ENCODE measurements around the gene LARGE1.
"Not testable (repeated sequence)": the region's sequence is repeated elsewhere in the genome, so short reads cannot be mapped to it uniquely, and the experiment has no call there.

Gene LARGE1

DNA sequence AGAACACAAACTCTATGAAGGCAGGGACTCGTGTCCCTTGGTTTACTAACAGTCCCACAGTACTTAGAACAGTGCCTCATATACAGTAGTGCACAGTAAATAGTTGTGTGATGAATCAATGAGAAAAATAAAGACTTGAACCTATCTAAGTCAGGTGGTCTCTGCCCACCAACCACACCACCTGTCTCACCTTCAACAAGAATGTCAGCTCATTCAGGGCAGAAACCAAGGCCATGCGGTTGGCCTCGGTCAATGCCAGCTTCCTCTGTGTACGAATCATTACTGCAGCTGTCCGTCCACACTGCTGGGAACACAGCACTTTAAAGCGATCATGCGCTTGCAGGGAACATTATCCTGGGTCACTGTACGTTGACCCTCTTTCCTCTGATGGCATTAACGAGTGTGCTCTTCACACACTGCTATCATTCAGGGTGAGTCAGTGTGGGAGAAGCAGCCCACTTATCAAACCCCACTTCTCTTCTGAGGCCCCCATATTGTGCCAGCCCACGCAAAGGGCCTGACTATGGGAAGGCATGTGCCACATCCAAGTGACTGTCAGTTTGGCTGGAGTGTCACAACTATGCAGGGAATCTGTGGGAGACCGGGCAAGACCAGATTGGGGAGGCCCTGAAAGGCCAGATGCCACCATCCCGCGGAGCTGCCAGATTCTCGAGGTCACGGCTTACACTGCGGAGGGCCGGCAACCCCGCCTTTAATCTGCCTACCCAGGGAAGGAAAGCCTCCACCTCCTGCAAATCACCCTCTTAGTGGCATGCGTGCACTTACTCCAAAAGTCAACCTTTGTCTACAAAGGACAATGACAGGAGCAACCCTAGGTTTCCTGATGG, 36.1 kb downstream of the LARGE1 start:
- DNase-seq (ENCODE audit: low spot score), result no peak

DNA sequence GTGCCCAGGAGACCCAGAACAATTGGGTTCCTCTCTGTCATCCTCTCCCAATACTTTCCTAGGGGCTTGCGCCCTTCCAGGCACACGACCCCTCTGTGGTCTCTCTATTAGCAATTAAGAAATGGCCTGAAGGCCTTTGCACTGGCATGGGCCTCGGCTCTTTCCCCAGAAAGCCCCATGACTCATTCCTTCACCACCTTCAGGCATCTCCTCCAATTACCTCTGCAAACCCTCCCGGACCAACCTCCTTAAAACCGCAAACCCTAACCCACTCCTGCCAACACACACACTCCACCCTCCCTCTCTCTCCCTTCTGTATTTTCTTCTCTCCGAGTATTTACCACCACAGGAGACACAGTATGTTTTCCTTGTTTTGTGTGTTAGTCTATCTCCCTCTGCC, 36.7 kb downstream of the LARGE1 start:
- DNase-seq (ENCODE audit: low spot score), result no peak

- no peak for DNase-seq (ENCODE audit: low spot score)
These were observed 37.3 kb downstream of the LARGE1 start for GRCh38 chr22:33882991-33883390.

DNA sequence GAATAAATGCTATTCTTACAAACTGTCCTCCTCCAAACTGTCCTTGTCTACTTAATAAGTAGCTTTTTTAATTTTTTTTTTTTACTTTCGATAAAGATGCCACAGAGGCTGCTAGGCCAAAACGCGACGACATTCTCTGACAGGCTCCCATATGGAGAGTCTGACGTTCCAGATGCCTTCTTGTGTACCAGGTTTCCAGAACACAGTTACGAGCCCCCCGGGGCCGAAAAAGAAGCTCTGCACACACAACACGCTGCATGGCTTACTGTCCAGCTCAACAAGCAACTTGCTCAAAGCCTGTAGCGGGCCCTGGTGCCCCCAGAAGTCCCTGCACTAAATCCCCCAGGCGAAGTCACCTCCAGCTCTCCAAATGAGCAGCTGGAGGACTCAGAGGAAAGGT, 39.3 kb downstream of the LARGE1 start:
- no peak for DNase-seq (ENCODE audit: low spot score)

- DNase-seq (ENCODE audit: low spot score), result no peak
These were observed 40.5 kb downstream of the LARGE1 start for GRCh38 chr22:33879796-33880195.

GRCh38 chr22:33875316-33875715, 45.0 kb downstream of the LARGE1 start:
- no peak for DNase-seq (ENCODE audit: low spot score)

GRCh38 chr22:33874206-33874605, 46.1 kb downstream of the LARGE1 start:
- DNase-seq (ENCODE audit: low spot score), result no peak

- DNase-seq (ENCODE audit: low spot score), result no peak
These were observed 46.6 kb downstream of the LARGE1 start for GRCh38 chr22:33873666-33874065.

DNA sequence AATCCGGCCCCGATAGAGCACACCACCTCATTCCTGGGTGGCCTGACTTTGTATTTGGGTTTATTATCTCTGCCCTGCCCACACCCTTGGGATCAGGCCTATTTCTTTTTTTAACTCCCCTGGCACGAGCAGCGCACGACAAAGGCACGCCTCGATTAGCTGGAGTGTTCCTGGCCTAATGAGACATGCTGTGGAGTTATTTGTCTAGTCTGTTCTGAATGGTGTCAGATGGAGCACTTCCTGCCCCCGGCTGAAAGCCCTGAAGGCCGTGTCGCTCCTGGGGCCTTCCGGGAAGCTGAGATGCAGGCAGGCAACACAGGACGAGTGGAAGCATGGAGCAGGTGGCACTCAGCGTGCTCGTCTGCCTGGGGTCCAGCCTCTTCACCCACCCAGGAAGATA, 47.1 kb downstream of the LARGE1 start:
- DNase-seq (ENCODE audit: low spot score), result no peak

GRCh38 chr22:33871935-33872334, 48.3 kb downstream of the LARGE1 start:
- no peak for DNase-seq (ENCODE audit: low spot score)

GRCh38 chr22:33869946-33870345, 50.3 kb downstream of the LARGE1 start:
- DNase-seq (ENCODE audit: low spot score), result no peak

- no peak for DNase-seq (ENCODE audit: low spot score)
These were observed 52.3 kb downstream of the LARGE1 start for GRCh38 chr22:33867971-33868370.

- no peak for DNase-seq (ENCODE audit: low spot score)
These were observed 53.0 kb downstream of the LARGE1 start for GRCh38 chr22:33867118-33867866.

DNA sequence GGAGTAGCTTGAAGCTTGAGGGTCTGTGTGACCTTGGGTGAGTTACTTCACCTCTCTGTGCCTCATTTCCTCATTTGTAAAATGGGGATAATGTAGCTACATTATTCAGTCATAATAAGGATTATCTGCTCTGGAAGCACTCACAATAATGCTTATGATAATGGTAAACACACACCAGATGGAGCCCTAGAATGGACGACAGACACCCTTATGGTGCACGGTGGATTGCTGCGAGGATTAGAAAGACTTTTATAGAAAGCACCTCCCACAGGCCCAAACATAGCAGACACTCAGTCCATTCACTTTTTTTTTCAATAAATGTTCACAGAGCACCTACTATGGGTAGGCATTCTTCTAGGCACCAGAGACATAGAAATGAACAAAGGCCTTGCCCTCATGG, 53.8 kb downstream of the LARGE1 start:
- no peak for DNase-seq (ENCODE audit: low spot score)

DNA sequence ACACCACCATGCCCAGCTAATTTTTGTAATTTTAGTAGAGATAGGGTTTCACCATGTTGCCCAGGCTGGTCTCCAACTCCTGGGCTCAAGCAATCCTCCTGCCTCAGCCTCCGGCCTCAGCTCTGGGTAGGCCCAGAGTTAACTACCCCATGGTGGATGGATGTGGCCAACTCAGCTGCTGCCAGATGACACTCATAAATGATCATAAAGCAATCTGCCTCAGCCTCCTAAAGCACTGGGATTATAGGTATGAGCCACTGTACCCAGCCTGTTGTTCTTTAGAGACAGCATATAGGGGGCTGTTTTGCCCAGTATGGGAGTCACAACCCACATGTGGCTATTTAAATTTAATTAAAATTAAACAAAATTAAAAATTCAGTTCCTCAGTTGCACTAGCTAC, 54.3 kb downstream of the LARGE1 start:
- no peak for DNase-seq (ENCODE audit: low spot score)

- no peak for DNase-seq (ENCODE audit: low spot score)
These were observed 55.0 kb downstream of the LARGE1 start for GRCh38 chr22:33865248-33865647.

DNA sequence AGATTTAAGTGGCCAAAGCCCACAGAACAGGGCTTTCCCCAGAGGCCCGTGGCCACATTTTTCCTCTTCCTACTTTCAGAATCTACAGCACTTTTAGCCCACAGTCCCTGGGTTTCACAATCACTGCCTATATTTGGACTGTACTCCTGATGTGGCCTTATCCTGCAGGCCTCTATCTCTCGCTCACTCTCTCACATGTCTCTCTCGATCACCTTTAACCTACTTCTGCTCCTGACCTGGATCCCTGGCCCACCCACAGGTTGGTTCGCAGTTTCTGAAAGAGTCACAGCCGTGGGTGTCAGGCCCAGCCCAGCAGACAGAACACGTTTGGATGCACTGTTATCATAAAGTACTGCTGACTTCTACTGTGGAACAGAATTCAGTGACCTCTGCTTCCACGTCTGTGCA, 55.5 kb downstream of the LARGE1 start:
- no peak for DNase-seq (ENCODE audit: low spot score)

DNA sequence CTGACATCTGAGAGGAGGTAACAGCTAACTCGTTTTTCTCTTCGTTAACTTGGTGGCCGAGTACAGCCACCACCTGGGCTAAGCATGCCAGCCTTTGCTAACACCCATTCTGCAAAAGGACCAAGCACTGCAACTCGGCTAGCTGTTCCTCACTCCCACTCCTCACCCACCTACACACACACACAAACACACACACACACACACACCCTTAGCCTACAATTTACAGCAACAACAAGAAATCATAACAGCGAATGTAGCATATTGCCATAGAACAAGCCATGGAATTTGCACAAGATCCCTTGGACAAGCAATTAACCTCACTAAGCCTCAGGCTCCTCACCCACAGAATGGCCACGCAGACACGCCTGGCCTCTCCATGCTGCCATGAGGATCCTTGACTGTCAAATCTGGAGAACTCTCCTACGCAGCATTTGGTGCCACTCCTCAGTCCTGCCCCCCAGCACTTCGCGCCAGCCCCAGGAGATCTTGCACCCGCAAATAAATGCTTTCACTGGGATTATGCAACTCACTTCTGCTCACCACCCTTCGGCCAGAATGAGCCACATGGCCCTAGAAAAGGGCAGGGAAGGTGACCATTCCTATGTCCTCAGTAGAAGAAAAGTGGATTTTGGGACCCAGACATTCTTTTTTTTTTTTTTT, 58.9 kb downstream of the LARGE1 start:
- no peak for DNase-seq (ENCODE audit: low spot score)

- no peak for DNase-seq (ENCODE audit: low spot score)
These were observed 59.9 kb downstream of the LARGE1 start for GRCh38 chr22:33860386-33860785.

DNA sequence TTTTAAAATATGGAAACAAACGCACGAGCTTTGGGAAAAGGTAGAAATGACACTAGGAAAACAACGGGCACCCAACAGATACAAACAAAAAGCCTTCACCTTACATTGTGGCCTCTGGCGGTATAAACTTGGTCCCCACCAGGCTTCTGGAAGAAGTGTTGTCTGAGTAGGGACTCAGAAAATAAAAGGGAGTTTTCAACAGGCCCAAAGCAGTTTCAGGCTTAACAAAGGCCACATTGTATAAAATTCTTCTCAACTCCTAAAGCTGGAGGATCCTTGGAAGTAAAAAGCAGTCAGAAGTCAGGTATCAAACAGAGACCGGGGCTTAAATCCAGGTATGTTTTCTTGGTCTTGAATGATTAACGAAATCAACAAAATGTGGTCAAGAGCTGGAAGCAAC, 61.0 kb downstream of the LARGE1 start:
- DNase-seq (ENCODE audit: low spot score), result no peak

- not testable (repeated sequence) for DNase-seq (ENCODE audit: low spot score)
These were observed 61.6 kb downstream of the LARGE1 start for GRCh38 chr22:33858653-33859052.

DNA sequence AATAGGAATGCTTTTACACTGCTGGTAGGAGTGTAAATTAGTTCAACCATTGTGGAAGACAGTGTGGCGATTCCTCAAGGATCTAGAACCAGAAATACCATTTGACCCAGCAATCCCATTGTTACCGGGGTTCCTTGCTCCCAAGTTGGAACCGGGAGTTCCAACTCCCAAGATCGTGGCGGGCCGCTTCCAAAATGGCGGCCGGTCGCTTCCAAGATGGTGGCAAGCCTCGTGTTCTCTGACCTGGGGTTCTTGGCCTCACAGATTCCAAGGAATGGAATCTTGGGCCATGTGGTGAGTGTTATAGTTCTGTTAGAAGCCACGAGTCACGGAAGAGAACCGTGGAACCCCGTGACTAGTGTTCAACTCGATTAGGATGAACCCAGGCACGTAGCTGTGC, 62.5 kb downstream of the LARGE1 start:
- not testable (repeated sequence) for DNase-seq (ENCODE audit: low spot score)

DNA sequence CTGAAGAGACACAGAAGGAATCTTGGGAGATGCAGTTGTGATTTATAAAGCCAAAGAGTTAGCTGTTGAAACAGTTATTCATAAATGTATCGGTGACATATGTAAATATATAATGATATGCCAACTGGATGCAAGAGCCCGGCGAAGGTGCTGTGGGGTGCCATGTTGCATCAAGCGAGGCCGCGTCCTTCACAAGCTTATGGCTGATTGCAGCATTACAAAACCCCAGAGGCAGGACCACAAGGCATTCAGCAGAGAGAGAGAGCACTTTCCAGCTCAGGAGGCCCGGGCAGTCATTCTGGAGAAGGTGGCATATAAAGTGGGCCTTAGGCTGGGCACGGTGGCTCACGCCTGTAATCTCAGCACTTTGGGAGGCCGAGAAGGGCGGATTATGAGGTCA, 65.6 kb downstream of the LARGE1 start:
- DNase-seq (ENCODE audit: low spot score), result no peak
